Measurements from ENCODE around the gene MEPCE.

The MEPCE gene

GRCh38 chr7:100407285-100408180 lies 22.1 kb upstream of the MEPCE start:
- peak; percentile 80 for DNase-seq

DNA sequence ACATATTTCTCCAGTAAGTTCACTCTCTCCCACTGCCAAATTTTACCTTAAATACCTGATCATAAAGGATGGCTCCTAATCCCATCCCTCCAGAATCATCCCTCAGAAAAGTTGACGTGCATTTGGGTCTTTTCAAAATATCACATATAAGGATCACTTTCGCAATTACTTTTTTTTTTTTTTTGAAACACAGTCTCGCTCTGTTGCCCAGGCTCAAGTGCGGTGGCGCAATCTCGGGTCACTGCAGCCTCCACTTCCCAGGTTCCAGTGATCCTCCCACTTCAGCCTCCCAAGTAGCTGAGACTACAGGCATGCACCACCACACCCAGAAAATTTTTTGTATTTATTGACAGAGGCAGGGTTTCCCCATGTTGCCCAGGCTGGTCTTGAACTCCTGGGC lies 18.5 kb upstream of the MEPCE start:
- no peak for DNase-seq

- no peak for DNase-seq
Measured at GRCh38 chr7:100413346-100413745, 16.3 kb upstream of the MEPCE start.

DNA sequence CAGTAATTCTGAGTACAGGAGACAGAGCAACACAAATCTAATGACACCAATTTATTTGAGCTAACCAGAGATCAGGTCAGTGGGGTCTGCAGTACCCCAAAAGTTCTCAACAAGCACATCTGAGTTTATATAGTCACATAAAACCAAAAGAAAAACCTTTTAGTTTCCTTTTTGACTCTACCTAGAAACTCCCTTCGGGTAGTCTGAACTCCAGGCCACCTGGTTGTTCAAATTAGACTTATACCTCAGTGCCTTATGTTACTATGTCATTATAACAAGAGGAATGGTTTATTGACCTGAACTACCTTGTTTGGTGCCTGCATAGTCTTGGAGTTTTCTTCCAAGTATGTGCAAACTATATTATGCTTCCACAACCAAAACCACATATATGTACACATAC lies 15.7 kb upstream of the MEPCE start:
- no peak for DNase-seq

DNA sequence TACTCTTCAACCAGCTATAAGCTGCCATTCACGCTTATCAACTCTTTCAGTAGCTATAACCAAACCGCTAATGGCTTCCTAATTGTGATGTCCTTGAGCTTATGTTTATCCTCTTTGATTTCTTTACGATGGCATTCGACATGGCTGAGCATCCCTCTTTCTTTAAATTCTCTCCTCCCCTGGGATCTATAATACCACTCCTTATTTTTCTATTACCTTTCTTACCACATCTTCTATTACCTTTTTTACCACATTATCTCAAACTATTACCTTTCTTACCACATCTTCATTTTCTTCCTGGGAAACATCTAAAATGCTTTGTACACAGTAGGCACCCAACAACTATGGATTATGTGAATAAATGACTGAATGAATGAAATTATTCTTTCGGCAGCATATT lies 14.2 kb upstream of the MEPCE start:
- DNase-seq, result no peak

DNA sequence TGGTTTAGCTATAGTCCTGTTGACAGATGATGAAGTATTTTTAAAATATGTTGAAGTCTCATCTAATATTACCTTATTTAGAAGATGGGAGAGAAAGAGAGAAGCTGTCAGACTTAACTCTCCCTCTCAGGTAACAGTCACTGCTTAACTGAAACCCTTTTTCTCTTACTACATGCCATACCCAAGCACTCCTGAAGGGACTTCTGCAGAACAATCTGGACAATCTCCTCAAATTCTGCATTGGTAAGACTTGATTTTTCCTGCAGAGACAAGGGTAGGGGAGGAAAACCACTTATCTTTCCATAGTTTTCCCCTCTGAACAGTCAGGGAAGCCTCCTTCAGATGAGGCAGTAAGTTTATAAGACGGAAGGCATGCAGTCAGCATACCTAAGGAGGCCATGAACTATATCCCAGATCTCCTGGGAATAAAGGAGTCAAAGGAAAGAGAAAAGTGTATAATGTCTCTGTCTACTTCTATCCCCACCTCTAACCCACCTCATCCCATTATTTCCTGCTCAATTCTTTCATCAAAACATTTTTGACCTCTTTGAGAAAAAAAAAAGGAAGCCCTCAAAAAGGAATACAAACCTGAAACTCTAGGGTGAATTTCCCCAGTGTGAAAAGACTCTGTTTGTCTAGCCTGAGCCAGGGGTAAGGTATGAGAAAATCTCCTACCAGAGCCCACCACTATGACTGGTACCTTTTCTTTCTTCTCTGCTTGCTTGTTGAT lies 10.5 kb upstream of the MEPCE start:
- DNase-seq, result no peak

DNA sequence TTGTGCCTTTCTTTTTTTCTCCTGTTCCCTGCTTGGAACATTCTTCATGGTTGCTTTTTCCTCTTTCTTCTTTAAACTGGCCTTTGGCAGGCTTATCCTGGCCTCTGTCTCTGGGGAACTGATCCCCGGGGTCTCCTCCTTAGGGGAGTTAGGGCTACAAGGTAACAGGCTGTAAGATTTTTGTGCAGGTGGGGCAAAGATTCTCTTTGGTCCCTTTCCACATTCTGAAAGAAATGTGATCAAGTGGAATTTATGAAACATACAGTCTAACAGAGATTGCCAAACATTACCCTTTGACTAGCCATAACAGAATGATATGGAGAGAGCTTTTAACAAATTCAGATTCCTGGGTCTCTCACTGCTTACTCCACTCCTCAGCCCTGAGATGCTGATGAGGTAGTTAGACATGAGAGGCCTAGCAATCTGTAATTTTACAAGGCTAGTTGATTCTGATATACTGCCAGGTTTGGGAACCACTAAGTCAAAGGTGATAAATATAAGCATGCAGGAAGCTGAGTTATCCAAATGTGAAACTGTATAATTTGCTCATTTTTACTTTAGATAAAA lies 9.9 kb upstream of the MEPCE start:
- DNase-seq, result no peak

- DNase-seq, result no peak
Measured at GRCh38 chr7:100423315-100423714, 6.3 kb upstream of the MEPCE start.

DNA sequence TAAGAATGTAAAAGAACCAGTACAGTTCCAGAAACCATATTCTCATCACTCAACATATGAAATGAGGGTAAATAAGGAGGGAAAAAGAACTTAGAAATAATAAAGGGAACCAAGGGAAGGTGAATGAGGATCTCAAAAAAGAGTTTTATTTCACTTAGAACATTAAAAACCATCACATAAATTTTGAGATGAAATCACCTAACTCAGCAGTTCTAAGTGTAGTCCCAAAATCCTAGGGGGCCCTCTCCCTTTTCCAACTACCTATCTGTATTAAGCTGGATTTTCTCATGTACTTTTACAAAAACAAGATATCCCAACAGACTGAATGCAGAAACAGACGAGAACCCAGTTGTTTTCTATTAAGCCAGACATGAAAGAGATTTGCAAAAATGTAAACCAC lies 4.3 kb upstream of the MEPCE start:
- DNase-seq, result no peak

GRCh38 chr7:100426516-100426915 lies 3.1 kb upstream of the MEPCE start:
- DNase-seq, result no peak

DNA sequence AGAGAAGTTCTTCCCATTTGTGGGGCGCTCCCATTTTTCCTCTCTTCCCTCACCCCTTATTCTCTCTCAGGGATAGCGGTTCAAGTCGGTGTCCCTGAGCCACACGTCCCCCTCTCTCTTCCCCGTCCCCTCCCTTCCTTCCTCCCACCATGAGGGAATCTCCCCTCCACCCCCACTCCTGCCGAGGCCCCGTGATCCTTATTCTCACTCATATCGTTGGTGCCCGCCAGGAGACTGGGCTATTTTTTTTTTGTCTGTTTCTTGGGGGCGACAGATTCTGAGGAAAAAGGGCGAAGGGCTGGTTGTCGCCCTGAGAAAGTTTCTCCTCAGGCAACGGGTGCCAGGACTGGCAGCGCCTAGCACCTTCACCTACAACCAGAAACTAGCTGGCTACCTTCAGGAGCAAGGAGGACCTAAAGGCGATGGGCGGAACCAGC lies 1.9 kb upstream of the MEPCE start:
- DNase-seq, result no peak

GRCh38 chr7:100428199-100428966 lies 1.2 kb upstream of the MEPCE start, which contains the start of gene ZCWPW1:
TSS of gene ZCWPW1 (minus strand) at chr7:100428703. CDS start at chr7:100420649, 8,054 bp downstream.
- DNase-seq, result peak; percentile 98

- peak; percentile 100 for DNase-seq
Measured at GRCh38 chr7:100428967-100429636, 529 bp upstream of the MEPCE start.

DNA sequence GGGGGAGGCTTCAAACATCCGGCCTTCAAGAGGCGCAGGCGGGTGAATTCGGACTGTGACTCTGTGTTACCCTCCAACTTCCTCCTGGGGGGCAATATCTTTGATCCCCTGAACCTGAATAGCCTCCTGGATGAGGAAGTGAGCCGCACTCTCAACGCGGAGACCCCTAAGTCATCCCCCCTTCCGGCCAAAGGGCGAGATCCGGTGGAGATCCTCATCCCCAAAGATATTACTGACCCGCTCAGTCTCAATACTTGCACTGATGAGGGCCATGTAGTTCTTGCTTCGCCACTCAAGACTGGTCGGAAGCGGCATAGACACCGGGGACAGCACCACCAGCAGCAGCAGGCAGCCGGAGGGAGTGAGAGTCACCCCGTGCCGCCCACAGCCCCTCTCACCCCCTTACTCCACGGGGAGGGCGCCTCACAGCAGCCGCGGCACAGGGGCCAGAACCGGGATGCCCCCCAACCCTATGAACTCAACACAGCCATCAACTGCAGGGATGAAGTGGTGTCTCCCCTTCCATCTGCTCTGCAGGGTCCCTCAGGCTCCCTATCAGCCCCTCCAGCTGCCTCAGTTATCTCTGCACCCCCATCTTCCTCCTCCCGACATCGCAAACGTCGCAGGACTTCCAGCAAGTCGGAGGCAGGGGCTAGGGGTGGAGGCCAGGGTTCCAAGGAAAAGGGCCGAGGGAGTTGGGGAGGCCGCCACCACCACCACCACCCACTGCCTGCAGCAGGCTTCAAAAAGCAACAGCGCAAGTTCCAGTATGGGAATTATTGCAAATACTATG lies 1.1 kb downstream of the MEPCE start:
- peak; percentile 56 for DNase-seq

GRCh38 chr7:100431286-100431735 lies 1.7 kb downstream of the MEPCE start:
- no peak for DNase-seq

DNA sequence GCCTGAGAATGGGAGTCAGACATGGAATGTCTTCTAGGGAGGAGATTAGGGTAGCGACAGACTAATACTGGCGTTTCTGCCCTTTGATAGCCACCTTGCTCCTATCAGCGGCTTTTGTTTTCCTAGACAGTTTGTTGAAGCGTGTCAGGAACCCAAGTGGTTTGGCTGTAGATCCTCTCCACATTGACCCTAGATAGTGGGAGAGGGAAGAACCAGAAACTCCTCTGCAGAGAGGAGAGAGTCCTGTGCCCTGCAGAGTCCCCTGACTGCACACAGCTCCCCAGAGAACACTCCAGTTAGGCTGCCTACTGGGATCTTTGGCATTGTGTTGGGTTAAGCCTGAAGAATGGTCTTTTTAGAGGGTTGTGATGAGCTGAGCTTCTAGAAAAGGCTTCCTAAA lies 2.4 kb downstream of the MEPCE start:
- DNase-seq, result no peak

GRCh38 chr7:100432621-100433275 lies 3.1 kb downstream of the MEPCE start:
- peak; percentile 20 for DNase-seq

DNA sequence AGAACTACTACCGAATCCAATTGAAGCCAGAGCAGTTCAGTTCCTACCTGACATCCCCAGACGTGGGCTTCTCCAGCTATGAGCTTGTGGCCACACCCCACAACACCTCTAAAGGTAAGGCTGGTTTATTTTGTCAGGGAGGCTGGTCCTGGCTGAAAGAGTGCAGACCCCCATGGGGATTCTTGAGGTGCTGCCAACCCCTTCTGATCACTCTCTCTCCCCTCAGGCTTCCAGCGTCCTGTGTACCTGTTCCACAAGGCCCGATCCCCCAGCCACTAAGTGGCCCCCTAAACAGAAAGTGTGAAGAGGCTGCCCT lies 3.6 kb downstream of the MEPCE start:
- no peak for DNase-seq

DNA sequence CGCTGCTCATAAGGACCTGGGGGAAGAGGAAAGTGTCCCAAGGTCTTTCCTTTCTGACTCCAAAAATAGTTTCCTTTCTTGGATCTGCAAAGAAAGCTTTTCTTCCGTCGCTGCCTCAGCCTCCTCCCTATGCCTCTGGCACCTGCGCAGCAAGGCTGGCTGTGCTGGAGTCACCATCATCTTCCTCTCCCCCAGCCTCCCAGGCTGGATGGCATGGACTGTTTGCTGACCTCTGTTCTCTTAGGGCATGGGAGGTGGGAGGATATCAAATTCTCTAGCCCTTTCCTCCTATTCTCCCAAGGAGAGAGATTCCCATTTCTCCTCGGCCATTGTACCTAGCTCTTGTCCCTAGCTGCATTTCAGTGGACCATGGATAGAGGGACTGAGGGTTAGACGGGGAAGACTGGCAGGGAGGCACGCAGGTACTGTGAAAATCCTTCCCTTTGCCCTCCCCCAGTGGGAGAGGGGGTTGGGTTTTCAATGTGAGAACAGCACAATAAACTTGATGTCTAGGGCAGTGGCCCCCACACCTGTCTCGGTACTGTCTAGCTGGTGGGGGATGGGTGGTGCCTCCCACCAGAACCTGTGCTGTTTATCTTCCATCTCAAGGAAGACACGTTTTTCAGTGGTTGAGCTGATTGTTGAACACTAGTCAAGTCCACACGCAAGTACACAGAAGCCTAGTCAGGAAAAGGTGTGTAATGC lies 4.1 kb downstream of the MEPCE start:
- peak; percentile 29 for DNase-seq

Measured in CD4-positive, alpha-beta T cell treated with Interleukin-17A for 1 hour (primary cell).